ENCODE data around the gene DIPK1C.
"Not testable (repeated sequence)": the region's sequence is repeated elsewhere in the genome, so short reads cannot be mapped to it uniquely, and the experiment has no call there.

Gene DIPK1C

GRCh38 chr18:74457043-74457724, at the start of gene DIPK1C:
Gene DIPK1C (minus strand): TSS chr18:74457308. CDS start chr18:74457259, 49 bp downstream.
- DNase-seq (ENCODE audit: low spot score), result no peak

- no peak for DNase-seq (ENCODE audit: low spot score)
These were observed 49.5 kb upstream of the DIPK1C start for GRCh38 chr18:74506448-74507084.

GRCh38 chr18:74505776-74506175, 48.7 kb upstream of the DIPK1C start:
- no peak for DNase-seq (ENCODE audit: low spot score)

GRCh38 chr18:74503137-74503536, 46.0 kb upstream of the DIPK1C start:
- no peak for DNase-seq (ENCODE audit: low spot score)

- DNase-seq (ENCODE audit: low spot score), result no peak
These were observed 44.3 kb upstream of the DIPK1C start for GRCh38 chr18:74501386-74501785.

GRCh38 chr18:74500774-74501173, 43.7 kb upstream of the DIPK1C start:
- not testable (repeated sequence) for DNase-seq (ENCODE audit: low spot score)

GRCh38 chr18:74500372-74500771, 43.3 kb upstream of the DIPK1C start:
- no peak for DNase-seq (ENCODE audit: low spot score)

GRCh38 chr18:74499633-74500032, 42.5 kb upstream of the DIPK1C start:
- peak; percentile 53 for DNase-seq (ENCODE audit: low spot score)

- DNase-seq (ENCODE audit: low spot score), result peak; percentile 22
These were observed 41.9 kb upstream of the DIPK1C start for GRCh38 chr18:74498712-74499627.

GRCh38 chr18:74497778-74498177, 40.7 kb upstream of the DIPK1C start:
- DNase-seq (ENCODE audit: low spot score), result no peak

GRCh38 chr18:74497324-74497676, 40.2 kb upstream of the DIPK1C start:
- DNase-seq (ENCODE audit: low spot score), result no peak

GRCh38 chr18:74496508-74497323, 39.6 kb upstream of the DIPK1C start:
- DNase-seq (ENCODE audit: low spot score), result peak; percentile 49

GRCh38 chr18:74495581-74496507, 38.7 kb upstream of the DIPK1C start, which contains the start of gene CNDP2:
Gene CNDP2 (plus strand): TSS chr18:74496363. CDS start chr18:74499974, 3,611 bp downstream.
- peak; percentile 96 for DNase-seq (ENCODE audit: low spot score)

GRCh38 chr18:74494514-74494913, 37.4 kb upstream of the DIPK1C start:
- DNase-seq (ENCODE audit: low spot score), result no peak

GRCh38 chr18:74493689-74494088, 36.6 kb upstream of the DIPK1C start:
- peak; percentile 49 for DNase-seq (ENCODE audit: low spot score)

GRCh38 chr18:74492259-74492658, 35.2 kb upstream of the DIPK1C start:
- no peak for DNase-seq (ENCODE audit: low spot score)

- no peak for DNase-seq (ENCODE audit: low spot score)
These were observed 32.6 kb upstream of the DIPK1C start for GRCh38 chr18:74489676-74490075.

GRCh38 chr18:74488864-74489263, 31.8 kb upstream of the DIPK1C start:
- DNase-seq (ENCODE audit: low spot score), result no peak

- DNase-seq (ENCODE audit: low spot score), result no peak
These were observed 31.2 kb upstream of the DIPK1C start for GRCh38 chr18:74488354-74488753.

GRCh38 chr18:74486119-74486849, 29.2 kb upstream of the DIPK1C start:
- no peak for DNase-seq (ENCODE audit: low spot score)
